Naive thymus-derived CD8-positive, alpha-beta T cell (primary cell): ENCODE data around the gene LFNG. TPM values are rescaled to one million over a fixed set of nuclear protein-coding genes. Genes with fewer than 3 reads are reported as not detected.
A peak's percentile ranks its signal among the peaks of the same experiment; 100 is the strongest.

Source experiments
- ATAC-seq, 2 donors: fragments of 150-1000 bp; cut with Tn5 transposase in 1 of 2; sonication (Bioruptor Pico), chemical (Tn5 transposase) in 1 of 2; 1 replicate in 1 of 2; 2 replicates in 1 of 2; pipeline ENCODE4 v1.10.0; 2021; ENCODE audit warnings: mild to moderate bottlenecking in 2 of 2, moderate library complexity in 2 of 2
- POLR2A ChIA-PET: fragments of 350-600 bp; sonication (Branson Sonifier 250); formaldehyde crosslinking; loops from one replicate; lab custom pipeline; 2021; ENCODE audit warnings: antibody characterized with exemption; lab: Charles Lee
- DNase-seq, 10 donors: peaks; one replicate each; pipeline versions ENCODE4 v3.0.0 to v3.0.0-alpha.2; 2020 to 2022
- H3K27ac Mint-ChIP-seq, 10 donors: one replicate each; pipeline ENCODE4 v1.8.0; 2020 to 2022; ENCODE audit warnings: mild to moderate bottlenecking in 10 of 10, mixed read lengths in 10 of 10, moderate library complexity in 4 of 10, inconsistent platforms in 1 of 10
- H3K27me3 Mint-ChIP-seq, 5 donors: one replicate each; pipeline ENCODE4 v1.8.0; 2021 to 2022; ENCODE audit warnings: mixed read lengths in 5 of 5
- H3K36me3 Mint-ChIP-seq, 3 donors: one replicate each; pipeline ENCODE4 v1.8.0; 2020 to 2022; ENCODE audit warnings: mixed read lengths in 3 of 3, mild to moderate bottlenecking in 2 of 3, inconsistent platforms in 1 of 3
- H3K4me1 Mint-ChIP-seq, 4 donors: one replicate each; pipeline ENCODE4 v1.8.0; 2021 to 2022; ENCODE audit warnings: mixed read lengths in 4 of 4
- H3K4me3 Mint-ChIP-seq, 10 donors: one replicate each; pipeline ENCODE4 v1.8.0; 2020 to 2022; ENCODE audit warnings: mild to moderate bottlenecking in 10 of 10, mixed read lengths in 10 of 10, moderate library complexity in 6 of 10, inconsistent platforms in 1 of 10
- H3K9me3 Mint-ChIP-seq, 9 donors: one replicate each; pipeline ENCODE4 v1.8.0; 2020 to 2022; ENCODE audit warnings: mixed read lengths in 9 of 9, mild to moderate bottlenecking in 3 of 9, inconsistent platforms in 1 of 9, moderate library complexity in 1 of 9
- polyA plus RNA-seq, 3 donors: library from polyadenylated mRNA; unstranded; fragments of 300-500 nt; fragmentation: Illumina TruSeq; gene quantifications; one replicate each; pipeline ENCODE4 v1.2.3, GENCODE V29; 2021
- total RNA-seq, 8 experiments: library from RNA in 2 of 8; stranded (reverse) in 2 of 8; gene quantifications; one replicate each; pipeline ENCODE4 v1.2.3 and lab custom pipeline; 2021 to 2026

Gene LFNG
- total and polyA plus RNA-seq, 5 experiments from 2014 or later, result 0.54 to 153 (median 3.0) TPM

DNA sequence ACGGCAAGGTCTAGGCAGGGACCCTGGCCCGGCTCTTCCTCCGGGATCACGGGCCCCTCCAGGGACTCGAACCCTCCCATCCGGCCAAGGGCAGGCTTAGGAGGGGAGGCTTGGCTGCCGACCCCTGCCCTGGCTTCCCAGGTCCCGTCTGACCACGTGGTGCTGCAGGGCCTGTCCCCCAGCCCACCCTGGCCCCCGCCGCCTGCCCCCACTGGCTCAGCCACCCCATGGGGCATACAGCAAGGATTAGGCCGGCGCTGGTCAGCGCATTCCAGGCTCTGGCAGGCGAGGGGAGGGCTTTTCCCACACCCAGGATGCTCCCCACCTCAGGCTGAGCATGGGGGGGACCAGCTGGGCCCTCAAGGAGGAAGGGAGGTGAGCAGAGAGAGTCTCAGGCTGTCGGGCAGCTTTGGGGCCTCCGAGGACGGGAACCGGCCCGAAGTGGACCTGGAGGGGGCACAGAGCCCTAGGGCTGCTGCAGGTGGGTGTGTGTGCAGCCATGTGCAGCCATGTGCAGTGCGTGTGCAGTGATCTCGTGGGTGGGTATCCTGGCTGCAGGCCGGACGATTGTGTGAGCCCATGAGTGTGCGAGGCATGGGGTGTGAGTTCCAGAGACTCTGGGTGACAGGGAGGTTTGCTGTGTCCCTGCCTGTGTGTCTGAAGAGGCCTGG is 42.7 kb upstream of the LFNG start:
- peaks cover 0 to 1% (median 0%) of the 10 kb centered on the region in 9 donors for H3K9me3 Mint-ChIP-seq
- POLR2A ChIA-PET, result interaction anchor here (1.2 to 2.8 kb wide), 4 partner anchors 32 to 82 kb away, joined by 3 to 15 read pairs (median 10); partner anchors contain the start of gene IQCE
- H3K27ac Mint-ChIP-seq, result peak overlapping the region in 1 of 10 donors; percentile 32
- DNase-seq (no peak), ATAC-seq (no peak)
- H3K4me3 Mint-ChIP-seq, result peak overlapping the region in 1 of 10 donors; percentile 13
- H3K27me3 Mint-ChIP-seq, result peaks cover 0 to 1% (median 0%) of the 10 kb centered on the region in 5 donors
- peaks cover 1 to 10% (median 8%) of the 10 kb centered on the region in 4 donors for H3K4me1 Mint-ChIP-seq
- no peaks in the 10 kb centered on the region for H3K36me3 Mint-ChIP-seq

GRCh38 chr7:2477447-2478398 is 41.9 kb upstream of the LFNG start:
- Mint-ChIP-seq H3K27me3 (peaks cover 0 to 1% (median 0%) of the 10 kb centered on the region in 5 donors), H3K9me3 (peaks cover 0 to 1% (median 0%) of the 10 kb centered on the region in 9 donors), H3K36me3 (no peaks in the 10 kb centered on the region), H3K27ac (peak overlapping the region in 1 of 10 donors; percentile 32), H3K4me3 (peak overlapping the region in 2 of 10 donors; percentile 19 to 30), H3K4me1 (peaks cover 1 to 10% (median 8%) of the 10 kb centered on the region in 4 donors)
- peak; percentile 33 to 81 (median 62) for DNase-seq
- peak; percentile 96 to 98 for ATAC-seq
- POLR2A ChIA-PET, result interaction anchor here (0.5 to 2.8 kb wide), 14 partner anchors 11 to 190 kb away, joined by 3 to 15 read pairs (median 4); partner anchors contain the start of gene IQCE

DNA sequence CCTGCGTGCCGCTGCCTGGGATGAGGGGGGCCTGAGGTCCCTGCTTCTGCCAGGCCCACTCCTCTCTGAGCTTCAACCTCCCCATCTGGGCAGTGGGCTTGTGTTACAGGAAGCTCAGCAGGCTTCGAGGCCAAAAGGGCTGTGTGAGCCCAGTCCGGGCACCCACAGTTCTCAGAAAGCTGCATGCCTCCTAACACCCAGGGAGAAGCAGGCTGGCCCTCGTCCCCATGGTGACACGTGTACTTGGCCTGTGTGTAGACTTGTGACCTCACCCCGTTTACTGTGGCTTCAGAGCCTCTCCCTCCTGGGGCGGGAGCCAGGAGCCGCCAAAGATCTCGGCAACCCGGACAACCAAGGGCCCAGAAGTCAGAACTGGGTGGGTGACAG is 41.2 kb upstream of the LFNG start:
- peaks cover 0 to 1% (median 0%) of the 10 kb centered on the region in 5 donors for H3K27me3 Mint-ChIP-seq
- peak overlapping the region in 2 of 10 donors; percentile 19 to 30 for H3K4me3 Mint-ChIP-seq
- H3K4me1 Mint-ChIP-seq, result peaks cover 1 to 10% (median 8%) of the 10 kb centered on the region in 4 donors
- DNase-seq (no peak), ATAC-seq (no peak)
- H3K9me3 Mint-ChIP-seq, result peaks cover 0 to 6% (median 0%) of the 10 kb centered on the region in 9 donors
- peak overlapping the region in 1 of 10 donors; percentile 48 for H3K27ac Mint-ChIP-seq
- no peaks in the 10 kb centered on the region for H3K36me3 Mint-ChIP-seq
- POLR2A ChIA-PET, result interaction anchor here (0.5 to 2.8 kb wide), 13 partner anchors 10 to 189 kb away, joined by 3 to 15 read pairs (median 4); no protein-coding TSS in a partner anchor

GRCh38 chr7:2478800-2479199 is 40.8 kb upstream of the LFNG start:
- Mint-ChIP-seq H3K27me3 (no peaks in the 10 kb centered on the region), H3K27ac (no peak overlapping the region), H3K4me3 (no peak overlapping the region), H3K9me3 (peaks cover 0 to 6% (median 0%) of the 10 kb centered on the region in 9 donors), H3K4me1 (peaks cover 1 to 10% (median 8%) of the 10 kb centered on the region in 4 donors), H3K36me3 (no peaks in the 10 kb centered on the region)
- no peak for ATAC-seq
- DNase-seq, result no peak
- POLR2A ChIA-PET, result interaction anchor here (0.5 to 2.8 kb wide), 13 partner anchors 10 to 189 kb away, joined by 3 to 15 read pairs (median 6); no protein-coding TSS in a partner anchor

DNA sequence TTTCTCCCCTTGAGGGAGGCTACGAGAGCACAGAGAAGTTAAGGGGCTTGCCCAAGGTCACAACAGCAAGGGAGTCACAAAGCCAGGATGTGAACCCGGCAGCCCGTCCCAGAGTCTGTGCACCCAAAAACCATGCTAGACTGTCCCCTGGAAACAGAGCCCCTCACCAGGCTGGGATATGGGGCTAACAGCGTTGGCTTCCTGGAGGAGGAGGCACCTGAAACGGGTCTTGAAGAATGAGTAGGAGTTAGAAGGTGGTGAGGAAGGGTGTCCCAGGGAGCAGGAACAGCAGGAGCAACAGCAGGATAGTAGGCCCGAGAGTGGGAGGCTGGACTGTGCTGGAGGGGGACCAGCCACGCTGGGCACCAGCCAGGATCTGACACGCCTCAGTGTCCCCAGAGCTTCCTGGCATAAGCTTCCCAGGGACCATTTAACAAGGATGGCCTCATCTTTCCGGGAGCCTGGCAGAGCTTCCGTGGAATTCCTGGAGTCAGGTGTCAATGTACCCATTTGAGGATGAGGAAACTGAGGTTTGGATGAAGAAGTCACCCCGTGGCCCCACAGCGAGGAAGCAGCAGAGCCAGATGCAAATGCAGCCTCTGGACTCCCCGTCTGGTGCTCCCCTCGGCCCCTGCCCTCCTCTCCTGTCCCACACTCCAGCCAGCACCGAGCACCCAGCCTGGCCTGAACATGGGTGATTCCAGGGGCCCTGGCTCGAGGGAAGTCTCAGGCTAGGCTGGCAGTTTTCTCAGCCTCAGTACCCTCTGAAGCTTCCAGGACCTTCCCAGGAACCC is 40.1 kb upstream of the LFNG start:
- no peak overlapping the region for H3K4me3 Mint-ChIP-seq
- peaks cover 0 to 6% (median 0%) of the 10 kb centered on the region in 9 donors for H3K9me3 Mint-ChIP-seq
- ATAC-seq (no peak), DNase-seq (no peak)
- POLR2A ChIA-PET, result interaction anchor here (0.5 to 2.8 kb wide), 12 partner anchors 8 to 163 kb away, joined by 3 to 15 read pairs (median 5); no protein-coding TSS in a partner anchor
- H3K27ac Mint-ChIP-seq, result peak overlapping the region in 2 of 10 donors; percentile 21 to 30
- no peaks in the 10 kb centered on the region for H3K36me3 Mint-ChIP-seq
- no peaks in the 10 kb centered on the region for H3K27me3 Mint-ChIP-seq
- H3K4me1 Mint-ChIP-seq, result peaks cover 1 to 10% (median 8%) of the 10 kb centered on the region in 4 donors

DNA sequence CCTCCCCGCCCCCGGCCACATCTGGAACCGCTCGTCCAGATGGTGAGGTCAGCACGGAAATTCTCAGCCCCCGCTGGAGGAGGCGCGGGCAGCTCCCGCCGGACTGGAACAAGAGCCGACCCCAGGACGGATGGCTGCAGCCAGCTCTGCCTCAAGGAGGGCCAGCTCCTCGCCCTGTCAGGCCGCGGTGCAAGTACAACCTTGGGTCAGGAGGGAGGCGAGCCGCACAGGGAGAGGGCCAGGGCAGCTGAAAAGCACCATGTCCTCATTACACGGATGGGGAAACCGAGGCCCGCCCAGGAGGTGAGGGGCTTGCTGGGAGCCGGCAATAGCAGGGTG is 39.5 kb upstream of the LFNG start:
- no peak for ATAC-seq
- DNase-seq, result no peak
- no peak overlapping the region for H3K27ac Mint-ChIP-seq
- no peak overlapping the region for H3K4me3 Mint-ChIP-seq
- no peaks in the 10 kb centered on the region for H3K27me3 Mint-ChIP-seq
- no peaks in the 10 kb centered on the region for H3K36me3 Mint-ChIP-seq
- H3K4me1 Mint-ChIP-seq, result peaks cover 3 to 12% (median 9%) of the 10 kb centered on the region in 4 donors
- POLR2A ChIA-PET, result interaction anchor here (0.5 to 2.4 kb wide), 9 partner anchors 8 to 163 kb away, joined by 3 to 9 read pairs (median 4); no protein-coding TSS in a partner anchor
- peaks cover 0 to 6% (median 0%) of the 10 kb centered on the region in 9 donors for H3K9me3 Mint-ChIP-seq

DNA sequence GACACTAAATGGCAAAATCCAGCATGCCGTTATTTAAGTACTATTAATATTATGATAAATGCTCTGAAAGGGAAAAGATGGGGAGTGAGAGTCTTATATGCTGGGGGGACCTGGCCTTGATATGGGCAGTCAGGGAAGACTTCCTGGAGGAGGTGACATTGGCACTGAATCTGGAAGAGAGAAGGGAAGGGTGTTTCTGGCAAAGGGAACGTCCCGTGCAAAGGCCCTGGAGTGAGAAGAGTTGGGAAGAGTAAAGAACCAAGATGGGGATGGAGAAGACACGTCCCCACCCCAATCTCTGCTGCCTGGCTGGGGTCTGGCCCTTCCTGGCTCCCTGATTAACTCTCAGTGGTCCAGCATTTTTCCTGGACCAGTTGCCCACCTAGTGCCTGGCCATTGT is 38.4 kb upstream of the LFNG start:
- DNase-seq, result no peak
- Mint-ChIP-seq H3K9me3 (peaks cover 0 to 6% (median 0%) of the 10 kb centered on the region in 9 donors), H3K36me3 (no peaks in the 10 kb centered on the region), H3K4me3 (peak overlapping the region in 1 of 10 donors; percentile 48), H3K27ac (peak overlapping the region in 1 of 10 donors; percentile 76), H3K4me1 (peaks cover 3 to 15% (median 9%) of the 10 kb centered on the region in 4 donors), H3K27me3 (no peaks in the 10 kb centered on the region)
- POLR2A ChIA-PET, result interaction anchor here (1.5 to 2.4 kb wide), 2 partner anchors 28 to 30 kb away, joined by 8 to 9 read pairs; no protein-coding TSS in a partner anchor
- ATAC-seq, result no peak

GRCh38 chr7:2482725-2483451 is 36.7 kb upstream of the LFNG start:
- Mint-ChIP-seq H3K27me3 (peaks cover 0 to 4% (median 0%) of the 10 kb centered on the region in 5 donors), H3K27ac (no peak overlapping the region), H3K4me3 (no peak overlapping the region), H3K9me3 (peaks cover 0 to 6% (median 0%) of the 10 kb centered on the region in 9 donors), H3K36me3 (no peaks in the 10 kb centered on the region), H3K4me1 (peaks cover 3 to 8% (median 4%) of the 10 kb centered on the region in 4 donors)
- POLR2A ChIA-PET, result interaction anchor here (1.2 to 1.6 kb wide), 2 partner anchors 25 to 37 kb away, joined by 4 to 10 read pairs; no protein-coding TSS in a partner anchor
- ATAC-seq (no peak), DNase-seq (no peak)

- DNase-seq (no peak), ATAC-seq (no peak)
- H3K9me3 Mint-ChIP-seq, result peaks cover 0 to 6% (median 0%) of the 10 kb centered on the region in 9 donors
- H3K4me3 Mint-ChIP-seq, result no peak overlapping the region
- H3K27ac Mint-ChIP-seq, result no peak overlapping the region
- POLR2A ChIA-PET, result interaction anchor here (1.2 to 1.6 kb wide), 2 partner anchors 25 to 37 kb away, joined by 4 to 10 read pairs; no protein-coding TSS in a partner anchor
- H3K36me3 Mint-ChIP-seq, result no peaks in the 10 kb centered on the region
- H3K4me1 Mint-ChIP-seq, result peaks cover under 1 to 8% (median 2%) of the 10 kb centered on the region in 4 donors
- H3K27me3 Mint-ChIP-seq, result peaks cover 0 to 5% (median 0%) of the 10 kb centered on the region in 5 donors
Observed at GRCh38 chr7:2483494-2483893, 36.1 kb upstream of the LFNG start.

DNA sequence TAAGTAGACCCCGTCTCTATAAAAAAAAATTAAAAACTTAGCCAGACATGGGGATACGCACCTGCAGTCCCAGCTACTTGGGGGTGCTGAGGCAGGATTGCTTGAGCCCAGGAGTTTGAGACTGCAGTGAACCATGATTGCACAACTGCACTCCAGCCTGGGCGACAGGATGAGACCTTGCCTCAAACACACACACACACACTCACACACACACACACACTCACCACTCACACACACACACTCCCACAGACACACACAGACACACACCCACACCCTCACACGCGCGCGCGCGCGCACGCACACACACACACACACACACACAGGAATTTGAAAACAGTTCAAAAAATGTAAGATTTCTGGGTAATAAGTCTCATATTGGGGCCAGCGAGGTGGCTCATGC is 34.7 kb upstream of the LFNG start:
- Mint-ChIP-seq H3K36me3 (no peaks in the 10 kb centered on the region), H3K27ac (peak overlapping the region in 2 of 10 donors; percentile 22 to 57), H3K4me3 (peak overlapping the region in 1 of 10 donors; percentile 35), H3K4me1 (peaks cover 2 to 17% (median 4%) of the 10 kb centered on the region in 4 donors), H3K27me3 (peaks cover 0 to 6% (median 2%) of the 10 kb centered on the region in 5 donors), H3K9me3 (peaks cover 0 to 6% (median 0%) of the 10 kb centered on the region in 9 donors)
- POLR2A ChIA-PET, result interaction anchor here (1.1 kb wide), 1 partner anchor 10 kb away, joined by 3 read pairs; no protein-coding TSS in a partner anchor
- ATAC-seq, result no peak
- no peak for DNase-seq
